Measurements from ENCODE around the gene FRMD4B. TPM values are rescaled to one million over a fixed set of nuclear protein-coding genes. Genes with fewer than 3 reads are reported as not detected.

Gene FRMD4B
- total and polyA plus RNA-seq, 10 of the 15 experiments (the other 5 are each of a cell fraction or from before 2014, with no cell fraction given): 3.9 to 11.4 (median 8.0) TPM

DNA sequence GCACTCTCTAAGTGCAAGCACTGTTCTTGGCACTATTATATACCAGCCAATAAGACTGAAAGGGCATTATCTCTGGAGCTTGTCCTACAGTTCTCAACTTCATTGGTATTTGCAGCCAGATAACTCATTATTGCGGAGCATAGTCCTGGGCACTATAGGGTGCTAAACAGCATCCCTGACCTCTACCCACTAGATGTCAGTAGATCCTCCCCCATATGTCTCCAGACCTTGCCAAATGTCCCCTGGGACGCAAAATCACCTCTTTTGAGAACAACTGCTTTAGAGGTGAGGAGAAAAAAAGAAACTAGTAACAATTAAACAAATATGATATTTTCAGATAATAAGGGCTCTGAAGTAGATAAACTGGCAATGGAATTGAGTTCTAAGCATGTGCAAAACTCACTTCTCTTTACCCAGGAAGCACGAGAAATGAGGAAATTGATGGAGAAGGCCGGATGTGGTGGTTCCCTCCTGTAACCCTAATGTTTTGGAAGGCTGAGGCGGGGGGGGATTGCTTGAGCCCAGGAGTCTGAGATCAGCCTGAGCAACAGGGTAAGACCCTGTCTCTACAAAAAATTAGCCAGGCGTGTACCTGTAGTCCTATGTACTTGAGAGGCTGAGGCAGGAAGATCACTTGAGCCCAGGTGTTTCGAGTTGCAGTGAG, 61.4 kb downstream of the FRMD4B start (continued):
- TF ChIP-seq, protein P1, sequence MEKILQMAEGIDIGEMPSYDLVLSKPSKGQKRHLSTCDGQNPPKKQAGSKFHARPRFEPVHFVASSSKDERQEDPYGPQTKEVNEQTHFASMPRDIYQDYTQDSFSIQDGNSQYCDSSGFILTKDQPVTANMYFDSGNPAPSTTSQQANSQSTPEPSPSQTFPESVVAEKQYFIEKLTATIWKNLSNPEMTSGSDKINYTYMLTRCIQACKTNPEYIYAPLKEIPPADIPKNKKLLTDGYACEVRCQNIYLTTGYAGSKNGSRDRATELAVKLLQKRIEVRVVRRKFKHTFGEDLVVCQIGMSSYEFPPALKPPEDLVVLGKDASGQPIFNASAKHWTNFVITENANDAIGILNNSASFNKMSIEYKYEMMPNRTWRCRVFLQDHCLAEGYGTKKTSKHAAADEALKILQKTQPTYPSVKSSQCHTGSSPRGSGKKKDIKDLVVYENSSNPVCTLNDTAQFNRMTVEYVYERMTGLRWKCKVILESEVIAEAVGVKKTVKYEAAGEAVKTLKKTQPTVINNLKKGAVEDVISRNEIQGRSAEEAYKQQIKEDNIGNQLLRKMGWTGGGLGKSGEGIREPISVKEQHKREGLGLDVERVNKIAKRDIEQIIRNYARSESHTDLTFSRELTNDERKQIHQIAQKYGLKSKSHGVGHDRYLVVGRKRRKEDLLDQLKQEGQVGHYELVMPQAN (conservative IDR thresholded peaks at IDR 0.05): no peak
- no peak for TF ChIP-seq HCFC1 (IDR thresholded peaks at IDR 0.05; ENCODE audit: low read length)
- TF ChIP-seq, protein P2, sequence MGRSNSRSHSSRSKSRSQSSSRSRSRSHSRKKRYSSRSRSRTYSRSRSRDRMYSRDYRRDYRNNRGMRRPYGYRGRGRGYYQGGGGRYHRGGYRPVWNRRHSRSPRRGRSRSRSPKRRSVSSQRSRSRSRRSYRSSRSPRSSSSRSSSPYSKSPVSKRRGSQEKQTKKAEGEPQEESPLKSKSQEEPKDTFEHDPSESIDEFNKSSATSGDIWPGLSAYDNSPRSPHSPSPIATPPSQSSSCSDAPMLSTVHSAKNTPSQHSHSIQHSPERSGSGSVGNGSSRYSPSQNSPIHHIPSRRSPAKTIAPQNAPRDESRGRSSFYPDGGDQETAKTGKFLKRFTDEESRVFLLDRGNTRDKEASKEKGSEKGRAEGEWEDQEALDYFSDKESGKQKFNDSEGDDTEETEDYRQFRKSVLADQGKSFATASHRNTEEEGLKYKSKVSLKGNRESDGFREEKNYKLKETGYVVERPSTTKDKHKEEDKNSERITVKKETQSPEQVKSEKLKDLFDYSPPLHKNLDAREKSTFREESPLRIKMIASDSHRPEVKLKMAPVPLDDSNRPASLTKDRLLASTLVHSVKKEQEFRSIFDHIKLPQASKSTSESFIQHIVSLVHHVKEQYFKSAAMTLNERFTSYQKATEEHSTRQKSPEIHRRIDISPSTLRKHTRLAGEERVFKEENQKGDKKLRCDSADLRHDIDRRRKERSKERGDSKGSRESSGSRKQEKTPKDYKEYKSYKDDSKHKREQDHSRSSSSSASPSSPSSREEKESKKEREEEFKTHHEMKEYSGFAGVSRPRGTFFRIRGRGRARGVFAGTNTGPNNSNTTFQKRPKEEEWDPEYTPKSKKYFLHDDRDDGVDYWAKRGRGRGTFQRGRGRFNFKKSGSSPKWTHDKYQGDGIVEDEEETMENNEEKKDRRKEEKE (IDR thresholded peaks at IDR 0.05): no peak
- TF ChIP-seq ATF7 (IDR thresholded peaks at IDR 0.05; ENCODE audit: low read depth): no peak
- TF ChIP-seq SREBF1 (IDR thresholded peaks at IDR 0.05; ENCODE audit: low read length): no peak
- no peak for TF ChIP-seq HSF1 (IDR thresholded peaks at IDR 0.05; ENCODE audit: low read depth, low read length)
- no peak for TF ChIP-seq MXI1 (IDR thresholded peaks at IDR 0.05; ENCODE audit: low read depth, low read length)
- no peak for TF ChIP-seq FOS (IDR thresholded peaks at IDR 0.05; ENCODE audit: borderline replicate concordance, extremely low read depth, insufficient read length)
- TF ChIP-seq SIX5 (IDR thresholded peaks at IDR 0.05; ENCODE audit: low read depth, low read length, severe bottlenecking): no peak
- TF ChIP-seq, protein P3, sequence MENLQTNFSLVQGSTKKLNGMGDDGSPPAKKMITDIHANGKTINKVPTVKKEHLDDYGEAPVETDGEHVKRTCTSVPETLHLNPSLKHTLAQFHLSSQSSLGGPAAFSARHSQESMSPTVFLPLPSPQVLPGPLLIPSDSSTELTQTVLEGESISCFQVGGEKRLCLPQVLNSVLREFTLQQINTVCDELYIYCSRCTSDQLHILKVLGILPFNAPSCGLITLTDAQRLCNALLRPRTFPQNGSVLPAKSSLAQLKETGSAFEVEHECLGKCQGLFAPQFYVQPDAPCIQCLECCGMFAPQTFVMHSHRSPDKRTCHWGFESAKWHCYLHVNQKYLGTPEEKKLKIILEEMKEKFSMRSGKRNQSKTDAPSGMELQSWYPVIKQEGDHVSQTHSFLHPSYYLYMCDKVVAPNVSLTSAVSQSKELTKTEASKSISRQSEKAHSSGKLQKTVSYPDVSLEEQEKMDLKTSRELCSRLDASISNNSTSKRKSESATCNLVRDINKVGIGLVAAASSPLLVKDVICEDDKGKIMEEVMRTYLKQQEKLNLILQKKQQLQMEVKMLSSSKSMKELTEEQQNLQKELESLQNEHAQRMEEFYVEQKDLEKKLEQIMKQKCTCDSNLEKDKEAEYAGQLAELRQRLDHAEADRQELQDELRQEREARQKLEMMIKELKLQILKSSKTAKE (IDR thresholded peaks at IDR 0.05; ENCODE audit: low read depth, poor library complexity, severe bottlenecking): no peak
- TF ChIP-seq ZSCAN29 (IDR thresholded peaks at IDR 0.05): no peak
- peak; percentile 99 for TF ChIP-seq MEF2B (IDR thresholded peaks at IDR 0.05; ENCODE audit: partially characterized antibody, poor library complexity, severe bottlenecking)
- no peak for TF ChIP-seq ELK1 (IDR thresholded peaks at IDR 0.05; ENCODE audit: low read depth, low read length)
- TF ChIP-seq POLR2A (IDR thresholded peaks at IDR 0.05; ENCODE audit: low read depth, low read length): no peak
- no peak for TF ChIP-seq RBBP5 (conservative IDR thresholded peaks at IDR 0.05)
- no peak for TF ChIP-seq ZNF207 (IDR thresholded peaks at IDR 0.05; ENCODE audit: borderline replicate concordance)
- TF ChIP-seq, protein P4, sequence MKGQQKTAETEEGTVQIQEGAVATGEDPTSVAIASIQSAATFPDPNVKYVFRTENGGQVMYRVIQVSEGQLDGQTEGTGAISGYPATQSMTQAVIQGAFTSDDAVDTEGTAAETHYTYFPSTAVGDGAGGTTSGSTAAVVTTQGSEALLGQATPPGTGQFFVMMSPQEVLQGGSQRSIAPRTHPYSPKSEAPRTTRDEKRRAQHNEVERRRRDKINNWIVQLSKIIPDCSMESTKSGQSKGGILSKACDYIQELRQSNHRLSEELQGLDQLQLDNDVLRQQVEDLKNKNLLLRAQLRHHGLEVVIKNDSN (IDR thresholded peaks at IDR 0.05; ENCODE audit: borderline replicate concordance, extremely low read length, insufficient read depth, low read depth, low read length): no peak
- no peak for TF ChIP-seq NR2C2 (IDR thresholded peaks at IDR 0.05; ENCODE audit: borderline replicate concordance, control insufficient read depth, insufficient read length, low read depth)
- no peak for TF ChIP-seq MYB (IDR thresholded peaks at IDR 0.05; ENCODE audit: borderline replicate concordance, low read depth, low read length)
